Middle frontal gyrus (tissue), 1 donor: Measurements from ENCODE around the gene SH3PXD2A.
"Not testable (repeated sequence)": the region's sequence is repeated elsewhere in the genome, so short reads cannot be mapped to it uniquely, and the experiment has no call there.

Experiments
- DNase-seq: peaks from one replicate; pipeline ENCODE4 v3.0.0-alpha.2; 2015; ENCODE audit warnings: low spot score; ENCODE audit errors: extremely low spot score

Gene SH3PXD2A

GRCh38 chr10:103752680-103753248 lies 102.6 kb downstream of the SH3PXD2A start:
- no peak for DNase-seq

DNA sequence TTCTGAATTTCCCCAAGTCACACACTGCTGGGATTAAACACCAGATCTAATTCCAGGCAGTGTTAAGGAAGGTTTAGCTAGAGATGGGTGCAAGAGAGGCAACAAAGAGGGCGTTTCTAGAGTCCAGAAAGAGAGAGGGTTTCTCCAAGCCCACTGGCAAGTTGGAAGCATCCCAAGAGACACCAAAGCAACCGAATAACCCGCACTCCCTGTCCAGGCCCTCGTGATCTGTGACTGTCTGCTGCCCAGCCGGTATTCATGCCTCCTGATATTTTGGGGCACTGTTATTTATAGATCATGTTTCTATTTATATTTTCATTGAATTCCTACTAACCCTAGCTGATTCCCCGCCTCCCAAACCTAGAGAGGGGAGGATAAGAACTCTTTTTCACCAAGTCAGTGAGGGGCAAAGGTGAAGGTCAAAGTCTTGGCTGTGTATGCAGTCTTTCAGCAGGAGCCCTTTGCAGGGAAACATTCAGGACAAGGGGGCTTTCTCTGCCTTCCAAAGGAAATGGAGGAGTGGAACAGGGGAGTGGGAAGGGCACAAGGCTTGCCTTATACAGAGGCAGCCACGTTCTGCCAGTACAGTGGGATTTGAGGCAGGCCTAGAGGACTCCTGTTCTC lies 103.6 kb downstream of the SH3PXD2A start:
- no peak for DNase-seq

GRCh38 chr10:103750836-103751235 lies 104.5 kb downstream of the SH3PXD2A start:
- no peak for DNase-seq

DNA sequence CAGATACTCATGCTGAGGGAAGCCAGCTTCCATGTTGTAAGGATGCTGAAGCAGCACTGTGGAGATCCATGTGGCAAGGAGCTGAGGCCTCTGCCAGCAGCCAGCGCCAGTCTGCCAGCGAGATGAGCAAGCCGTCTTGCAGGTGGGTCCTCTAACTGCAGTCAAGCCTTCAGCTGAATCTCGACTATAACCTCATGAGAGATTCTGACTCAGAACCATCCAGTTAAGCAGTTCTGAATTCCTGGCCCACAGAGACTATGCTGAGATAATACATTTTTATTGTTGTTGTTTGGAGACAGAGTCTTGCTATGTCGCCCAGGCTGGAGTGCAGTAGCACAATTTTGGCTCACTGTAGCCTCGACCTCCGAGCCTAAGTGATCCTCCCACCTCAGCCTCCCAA lies 105.6 kb downstream of the SH3PXD2A start:
- no peak for DNase-seq

GRCh38 chr10:103748020-103748419 lies 107.4 kb downstream of the SH3PXD2A start:
- no peak for DNase-seq

- no peak for DNase-seq
Observed at GRCh38 chr10:103747193-103747865, 108.0 kb downstream of the SH3PXD2A start.

- DNase-seq: no peak
Observed at GRCh38 chr10:103746598-103746997, 108.8 kb downstream of the SH3PXD2A start.

DNA sequence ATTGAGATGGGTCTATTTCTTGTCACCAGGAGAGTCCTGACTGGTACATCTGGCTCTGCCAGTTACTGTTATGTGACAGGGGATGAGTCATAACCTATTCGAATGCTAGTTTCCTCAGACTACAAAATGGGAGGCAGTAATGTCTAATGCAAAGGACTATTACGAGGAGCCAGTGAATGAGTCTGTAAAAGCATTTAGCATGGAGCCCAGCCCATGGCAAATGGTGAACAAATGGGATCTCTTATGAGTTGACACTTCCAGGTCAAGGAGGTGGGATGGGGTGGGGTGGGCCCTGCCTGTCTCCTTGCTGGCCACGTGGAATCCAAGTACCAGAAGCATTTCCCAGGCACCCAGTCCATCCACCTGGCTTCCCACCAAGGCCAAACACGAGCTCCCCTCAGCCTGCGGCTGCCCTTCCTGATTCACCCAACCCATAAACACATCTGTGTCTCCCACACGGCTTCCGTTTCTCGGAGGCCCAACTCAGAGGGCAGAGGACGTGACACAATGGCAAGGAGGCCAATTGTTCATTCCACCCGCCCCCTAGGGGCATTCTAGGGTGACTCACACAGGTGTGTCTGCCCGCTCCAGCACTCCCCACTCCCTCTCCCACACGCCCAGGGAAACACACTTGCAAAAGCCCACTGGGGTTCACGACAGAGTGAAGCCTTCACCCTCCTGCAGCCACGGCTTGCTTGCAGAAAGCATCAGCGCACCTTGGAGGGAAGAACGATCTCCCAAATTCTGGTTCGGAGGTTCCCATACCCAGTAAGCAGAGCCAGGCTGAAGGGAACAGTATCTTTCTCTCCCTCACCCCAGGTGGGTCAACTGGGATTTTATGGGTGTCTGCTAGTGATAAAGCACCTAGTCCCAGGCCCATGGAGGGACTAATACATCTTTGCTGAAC lies 109.8 kb downstream of the SH3PXD2A start:
- no peak for DNase-seq

DNA sequence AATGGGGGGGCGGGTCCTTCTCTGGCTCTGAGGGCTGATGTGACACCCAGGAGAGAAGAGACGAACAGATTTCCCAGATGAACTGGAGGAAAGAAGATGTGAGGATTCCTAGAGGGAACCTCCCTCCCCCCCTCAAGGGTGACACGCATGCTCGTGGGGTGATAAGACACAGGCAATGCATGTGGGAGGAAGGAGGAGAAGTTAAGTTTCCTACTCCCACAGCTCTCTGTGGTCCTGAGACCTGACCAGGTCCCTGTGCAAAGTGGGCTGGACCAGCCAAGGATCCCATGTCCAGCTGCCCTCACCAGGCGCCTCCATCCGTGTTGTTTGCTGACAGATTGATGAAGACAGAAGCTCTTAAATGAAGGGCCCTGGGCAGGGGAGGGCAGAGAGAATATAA lies 112.6 kb downstream of the SH3PXD2A start:
- no peak for DNase-seq

DNA sequence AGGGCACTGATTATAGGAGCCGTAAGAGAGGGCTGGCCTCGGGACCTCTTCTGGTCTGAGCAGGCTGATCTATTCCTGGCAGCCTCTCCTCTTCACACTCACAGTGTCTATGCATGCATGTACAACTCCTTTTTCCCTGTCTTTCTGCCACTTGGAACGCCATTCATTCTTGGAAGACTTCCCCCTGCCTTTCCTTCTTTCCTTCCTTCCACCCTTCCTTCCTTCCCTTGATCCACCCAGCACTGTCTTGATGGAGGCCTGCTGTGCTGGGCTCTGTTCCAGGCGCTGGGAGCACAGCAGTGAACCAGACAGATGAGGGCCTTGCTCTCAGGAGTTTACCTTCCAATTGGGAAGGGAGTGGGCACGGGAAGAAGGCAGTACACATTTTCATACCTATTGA lies 114.8 kb downstream of the SH3PXD2A start:
- DNase-seq: no peak

DNA sequence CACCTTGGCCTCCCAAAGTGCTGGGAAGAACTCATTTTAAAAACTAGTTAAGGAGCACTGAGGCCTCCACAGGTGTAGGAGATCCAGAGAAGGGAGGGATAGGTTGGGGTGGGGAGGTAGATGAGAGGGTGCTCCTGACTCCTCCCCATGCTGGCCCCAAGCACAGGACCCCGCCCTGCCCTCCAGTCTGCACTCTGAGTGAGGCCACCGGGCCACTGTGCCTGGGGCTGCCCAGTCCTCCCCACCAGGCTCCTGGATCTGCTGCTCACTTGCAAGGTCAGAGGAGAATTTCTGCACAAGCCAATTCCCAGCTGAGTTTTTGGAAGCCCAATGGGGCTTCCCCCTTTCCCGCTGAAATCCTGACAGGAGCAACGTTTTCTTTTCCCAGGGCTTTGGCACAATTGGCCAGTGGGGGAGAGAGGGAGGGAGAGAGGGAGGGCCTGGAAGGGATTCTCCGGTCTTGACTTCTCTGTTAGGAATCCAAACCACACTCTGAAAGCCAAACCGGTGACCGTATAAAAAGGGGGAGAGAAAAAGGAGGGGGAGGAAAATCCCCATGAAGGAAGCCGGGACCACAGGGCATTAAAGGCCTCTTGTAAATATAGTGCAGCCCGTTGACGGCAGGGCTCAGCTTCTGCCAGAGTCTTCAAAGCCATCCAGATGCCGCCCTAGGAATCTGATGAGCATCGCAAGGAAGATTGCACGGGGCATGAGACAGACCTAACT lies 116.2 kb downstream of the SH3PXD2A start:
- no peak for DNase-seq

GRCh38 chr10:103737735-103738367 lies 117.5 kb downstream of the SH3PXD2A start:
- no peak for DNase-seq

DNA sequence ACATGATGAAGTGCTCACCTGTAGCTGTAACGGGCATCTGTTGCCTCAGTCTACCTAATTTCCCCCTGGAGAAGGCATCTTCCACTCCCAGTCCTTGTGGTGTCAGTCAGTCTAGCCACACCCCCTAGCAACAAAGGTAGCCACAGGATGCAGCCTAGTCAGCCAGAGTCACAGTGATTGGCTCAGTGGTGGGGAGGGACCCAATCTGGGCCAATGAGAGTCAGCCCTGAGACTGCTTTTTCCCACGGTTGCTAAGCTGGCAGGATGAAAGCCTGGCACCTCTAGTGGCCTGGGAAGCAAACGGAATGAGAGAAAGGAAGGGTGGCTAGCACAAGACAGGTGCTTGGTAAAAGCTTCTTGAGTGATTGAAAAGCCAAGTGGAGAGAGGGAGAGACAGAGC lies 118.6 kb downstream of the SH3PXD2A start:
- no peak for DNase-seq

DNA sequence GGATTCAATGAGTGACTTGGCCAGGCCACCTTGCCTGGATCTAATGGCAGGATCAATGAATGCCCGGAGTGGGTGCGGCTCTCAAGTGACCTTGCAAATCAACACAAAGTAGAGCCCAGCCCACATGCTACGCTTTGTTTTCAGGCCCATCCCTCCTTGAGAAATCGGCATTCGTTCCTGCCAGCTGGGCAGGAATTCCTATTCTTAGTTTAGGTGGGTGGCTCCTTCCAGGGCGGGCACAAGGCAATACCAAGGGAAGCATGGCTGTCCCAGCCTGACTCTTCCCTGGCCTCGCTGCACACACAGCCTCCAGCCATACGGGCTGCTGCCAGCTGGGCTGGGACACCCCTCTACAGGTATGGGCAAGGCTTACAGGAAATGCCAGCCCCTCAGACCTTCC lies 119.3 kb downstream of the SH3PXD2A start:
- no peak for DNase-seq

- DNase-seq: no peak
Observed at GRCh38 chr10:103734731-103735130, 120.6 kb downstream of the SH3PXD2A start.

DNA sequence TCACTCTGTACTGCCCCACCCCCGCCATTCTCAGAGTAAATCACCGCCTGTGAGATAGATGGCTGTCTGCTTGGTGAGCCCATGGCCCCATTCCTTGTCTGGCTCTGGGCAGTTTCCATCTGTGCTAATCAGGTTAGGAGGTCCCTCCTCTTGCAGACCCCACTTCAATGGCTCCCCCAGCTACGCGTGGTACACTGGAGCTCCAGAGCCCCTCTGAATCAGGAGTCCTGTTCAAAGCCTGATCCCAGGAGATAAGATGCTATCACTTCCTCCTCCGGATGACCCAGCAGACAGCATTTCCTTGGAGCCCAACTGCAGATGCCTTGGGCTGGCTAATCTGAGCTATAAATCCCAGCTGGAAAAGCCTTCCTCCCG lies 122.3 kb downstream of the SH3PXD2A start:
- DNase-seq: no peak

DNA sequence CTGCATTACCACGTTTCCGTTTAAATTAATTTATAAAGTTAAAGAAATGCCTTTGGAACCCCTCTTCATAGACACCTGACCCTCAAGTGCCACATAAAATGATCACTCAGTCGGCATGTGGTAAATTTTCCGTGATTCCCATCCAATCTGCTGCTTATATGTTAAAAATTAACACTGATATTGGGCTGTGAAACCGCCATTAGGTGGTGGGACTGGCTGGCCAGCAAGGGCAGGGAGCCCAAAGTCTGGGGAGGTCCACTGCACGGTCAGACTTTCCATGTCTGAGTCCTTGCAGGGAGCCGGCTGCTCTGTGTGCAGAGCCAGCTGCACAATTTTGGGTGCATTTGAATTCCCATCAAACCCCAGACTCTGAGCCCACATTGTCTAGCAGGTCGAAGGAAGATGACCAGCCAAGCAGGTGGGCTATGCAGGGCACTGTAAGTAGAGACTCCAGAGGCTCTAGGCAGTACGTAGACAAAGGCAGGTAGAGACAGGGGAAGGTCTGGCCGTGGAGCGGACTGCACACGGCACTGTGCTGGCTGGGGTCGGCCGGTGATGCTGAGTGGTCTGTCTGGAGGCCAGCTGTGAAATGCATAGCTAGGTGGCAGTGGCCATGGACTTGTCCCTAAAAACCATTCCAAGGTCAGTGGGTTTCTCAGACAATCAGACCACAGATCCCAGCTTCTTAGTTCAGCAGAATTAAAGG lies 122.9 kb downstream of the SH3PXD2A start:
- DNase-seq: no peak

GRCh38 chr10:103731609-103732270 lies 123.6 kb downstream of the SH3PXD2A start:
- no peak for DNase-seq

DNA sequence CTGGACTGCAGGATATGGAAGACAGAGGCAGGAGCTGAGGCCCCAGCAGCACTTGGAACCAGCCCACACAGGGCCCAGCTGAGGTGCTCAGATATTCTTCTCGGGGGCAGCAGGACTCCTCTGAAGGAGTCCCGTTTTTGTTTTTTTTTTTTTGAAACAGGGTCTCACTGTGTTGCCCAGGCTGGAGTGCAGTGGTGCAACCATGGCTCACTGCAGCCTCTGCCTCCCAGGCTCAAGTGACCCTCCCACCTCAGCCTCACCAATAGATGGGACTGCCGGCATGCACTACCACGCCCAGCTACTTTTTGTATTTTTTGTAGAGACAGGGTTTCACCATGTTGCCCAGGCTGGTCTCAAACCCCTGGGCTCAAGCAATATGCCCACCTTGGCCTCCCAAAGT lies 124.3 kb downstream of the SH3PXD2A start:
- not testable (repeated sequence) for DNase-seq

DNA sequence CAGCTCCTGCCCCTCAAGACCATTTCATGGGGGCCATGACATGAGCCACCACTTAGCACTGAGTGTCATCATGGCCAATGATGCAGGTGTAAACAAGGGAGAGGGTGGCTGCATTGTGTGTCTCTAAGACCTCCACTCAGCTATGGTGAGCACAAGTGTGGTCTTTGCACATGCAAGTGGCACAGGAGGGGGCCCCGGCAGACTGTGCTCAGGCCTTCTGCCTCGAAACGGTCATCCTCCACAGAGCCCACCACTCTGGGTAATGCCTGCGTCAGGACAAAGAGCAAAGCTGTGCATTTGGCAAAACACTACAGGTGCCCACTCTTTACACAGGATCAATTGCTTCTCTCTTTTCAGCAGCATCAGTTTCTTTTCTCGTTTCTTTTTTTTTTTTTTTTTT lies 125.5 kb downstream of the SH3PXD2A start:
- no peak for DNase-seq
